Tibial artery (tissue), 4 donors: Measurements from ENCODE around the gene LY6G6F.

Experiments used
- DNase-seq, 2 donors: peaks; one replicate each; pipeline ENCODE4 v3.0.0-alpha.2; 2019
- H3K27ac ChIP-seq, 2 donors: fragments of 200-600 bp; sonication (generic) in 1 of 2; 1 replicate in 1 of 2; 2 replicates in 1 of 2; pipeline ENCODE4 v1.5.1; 2018 to 2019; ENCODE audit warnings: mild to moderate bottlenecking in 1 of 2
- H3K27me3 ChIP-seq, 2 donors: fragments of 200-600 bp; sonication (generic) in 1 of 2; one replicate each; pipeline versions ENCODE4 v1.5.1 to v1.6.0; 2016 to 2019
- H3K36me3 ChIP-seq, 3 donors: fragments of 200-600 bp; sonication (generic) in 2 of 3; one replicate each; pipeline ENCODE4 v1.5.1; 2016 to 2019; ENCODE audit warnings: mild to moderate bottlenecking in 2 of 3
- H3K4me1 ChIP-seq, 4 donors: fragments of 200-600 bp; sonication (generic) in 2 of 4; 1 replicate in 3 of 4; 2 replicates in 1 of 4; pipeline ENCODE4 v1.5.1; 2016 to 2019
- H3K4me3 ChIP-seq, 2 donors: fragments of 200-600 bp; sonication (generic) in 1 of 2; 1 replicate in 1 of 2; 2 replicates in 1 of 2; pipeline ENCODE4 v1.5.1; 2018 to 2019; ENCODE audit warnings: mild to moderate bottlenecking in 2 of 2
- H3K9me3 ChIP-seq, 3 donors: fragments of 200-600 bp; sonication (generic) in 1 of 3; one replicate each; pipeline ENCODE4 v1.5.1; 2016 to 2019
- CTCF ChIP-seq, 2 experiments: fragments of 200-600 bp in 1 of 2; fragments of 450-650 bp in 1 of 2; IDR thresholded peaks; one replicate each; pipeline ENCODE4 v1.5.1; 2017 to 2019; ENCODE audit warnings: antibody characterized with exemption in 2 of 2, mild to moderate bottlenecking in 1 of 2, moderate library complexity in 1 of 2
- intact Hi-C: fragments of 100-400 bp; cut with DNase I; formaldehyde crosslinking; loops from one replicate; pipeline ENCODE4 v1.15.0; 2023; ENCODE audit warnings: low total_unique reads

LY6G6F gene

GRCh38 chr6:31721351-31722020 is 14.8 kb downstream of the LY6G6F start, which contains the start of gene LY6G6C:
Gene LY6G6C, minus strand, starts transcription at chr6:31721746. Its CDS starts 67 bp downstream, at chr6:31721679.
- no peak within 1 kb of the TSS for H3K27ac ChIP-seq

GRCh38 chr6:31722173-31722572 is 15.5 kb downstream of the LY6G6F start:
- no peaks in the 10 kb centered on the region for H3K27me3 ChIP-seq
- H3K4me3 ChIP-seq: no peak overlapping the region
- H3K36me3 ChIP-seq: peaks cover 15 to 31% (median 18%) of the 10 kb centered on the region in 3 donors
- no peak for TF ChIP-seq CTCF (IDR thresholded peaks at IDR 0.05)
- no peak overlapping the region for H3K27ac ChIP-seq
- no peaks in the 10 kb centered on the region for H3K9me3 ChIP-seq
- intact Hi-C loops: loop anchor here (10.0 kb wide), 1 partner anchor 113 kb away; no protein-coding TSS in a partner anchor
- DNase-seq: no peak
- peaks cover 0 to 4% (median 1%) of the 10 kb centered on the region in 4 donors for H3K4me1 ChIP-seq

More at GRCh38 chr6:31721351-31722020, 14.8 kb downstream of the LY6G6F start, which contains the start of gene LY6G6C:
- Histone ChIP-seq H3K36me3 (peaks cover 8 to 24% (median 11%) of the 10 kb centered on the region in 3 donors), H3K27me3 (no peaks in the 10 kb centered on the region), H3K4me3 (no peak within 1 kb of the TSS), H3K4me1 (no peaks in the 10 kb centered on the region), H3K9me3 (no peaks in the 10 kb centered on the region)
- no peak for TF ChIP-seq CTCF (IDR thresholded peaks at IDR 0.05)
- no peak for DNase-seq
- intact Hi-C loops: loop anchor here (10.0 kb wide), 1 partner anchor 113 kb away; no protein-coding TSS in a partner anchor

GRCh38 chr6:31723245-31723979 is 16.7 kb downstream of the LY6G6F start, which contains the start of gene MPIG6B:
Gene MPIG6B, plus strand, starts transcription at chr6:31723373. Its CDS starts 11 bp downstream, at chr6:31723384.
- no peak for TF ChIP-seq CTCF (IDR thresholded peaks at IDR 0.05)
- Histone ChIP-seq H3K27ac (no peak within 1 kb of the TSS), H3K36me3 (peaks cover 20 to 38% (median 30%) of the 10 kb centered on the region in 3 donors), H3K9me3 (no peaks in the 10 kb centered on the region), H3K4me1 (peaks cover 0 to 17% (median 11%) of the 10 kb centered on the region in 4 donors), H3K4me3 (no peak within 1 kb of the TSS), H3K27me3 (no peaks in the 10 kb centered on the region)
- intact Hi-C loops: loop anchor here (10.0 kb wide), 1 partner anchor 111 kb away; no protein-coding TSS in a partner anchor
- no peak for DNase-seq

- Histone ChIP-seq H3K36me3 (peaks cover 20 to 38% (median 31%) of the 10 kb centered on the region in 3 donors), H3K9me3 (no peaks in the 10 kb centered on the region), H3K4me3 (no peak overlapping the region), H3K27ac (no peak overlapping the region), H3K4me1 (peaks cover 0 to 23% (median 16%) of the 10 kb centered on the region in 4 donors), H3K27me3 (no peaks in the 10 kb centered on the region)
- no peak for DNase-seq
- intact Hi-C loops: loop anchor here (10.0 kb wide), 1 partner anchor 111 kb away; no protein-coding TSS in a partner anchor
- no peak for TF ChIP-seq CTCF (IDR thresholded peaks at IDR 0.05)
These were observed 17.5 kb downstream of the LY6G6F start for GRCh38 chr6:31723980-31724691.
